SU-DHL-6 (cell line): ENCODE measurements around the gene PPIL6.

ENCODE experiments used
- H2AFZ ChIP-seq: fragments of 200-600 bp; sonication (generic); 2 replicates; pipeline ENCODE4 v1.6.1; 2014; ENCODE audit warnings: low read depth, mild to moderate bottlenecking, moderate library complexity, mixed read lengths, antibody characterized with exemption, low read length; ENCODE audit not compliant: severe bottlenecking
- H3F3A ChIP-seq: fragments of 200-600 bp; shearing (Covaris generic); 2 replicates; pipeline ENCODE4 v1.6.0; 2016; ENCODE audit warnings: antibody characterized with exemption, mild to moderate bottlenecking; ENCODE audit not compliant: insufficient read depth
- H3K27ac ChIP-seq: fragments of 200-600 bp; sonication (generic); 2 replicates; pipeline ENCODE4 v1.5.1; 2016; ENCODE audit warnings: low read depth, mild to moderate bottlenecking, low read length, moderate library complexity, mixed read lengths
- H3K27me3 ChIP-seq: fragments of 200-600 bp; sonication (generic), shearing (Covaris generic); 2 replicates; pipeline ENCODE4 v1.6.0; 2014; ENCODE audit warnings: mild to moderate bottlenecking, low read length
- H3K36me3 ChIP-seq: fragments of 200-600 bp; sonication (generic); 2 replicates; pipeline ENCODE4 v1.6.1; 2014; ENCODE audit warnings: mild to moderate bottlenecking, low read length, mixed read lengths
- H3K4me2 ChIP-seq: fragments of 300-600, 200-600 bp; shearing (Covaris generic), sonication (generic); 2 replicates; pipeline ENCODE4 v1.6.0; 2014; ENCODE audit warnings: low read length, low read depth, mild to moderate bottlenecking; ENCODE audit not compliant: poor library complexity, severe bottlenecking
- H3K4me3 ChIP-seq: fragments of 200-600 bp; sonication (generic); 2 replicates; pipeline ENCODE4 v1.5.1; 2014; ENCODE audit warnings: antibody characterized with exemption, low read length, mild to moderate bottlenecking, mixed read lengths; ENCODE audit not compliant: insufficient read depth, poor library complexity, severe bottlenecking
- H3K79me2 ChIP-seq: fragments of 200-600 bp; sonication (generic); 2 replicates; pipeline ENCODE4 v1.6.1; 2014; ENCODE audit warnings: mild to moderate bottlenecking, low read length, moderate library complexity; ENCODE audit not compliant: insufficient read depth
- H3K9ac ChIP-seq: fragments of 200-600 bp; sonication (generic); 2 replicates; pipeline ENCODE4 v1.7.0; 2014; ENCODE audit warnings: mild to moderate bottlenecking, low read length
- H3K9me2 ChIP-seq: fragments of 200-600 bp; sonication (generic); replicated peaks from 2 replicates; pipeline ENCODE4 v1.6.1; 2014; ENCODE audit warnings: low read length; ENCODE audit not compliant: insufficient read depth
- H3K9me3 ChIP-seq: fragments of 200-600 bp; sonication (generic); 2 replicates; pipeline ENCODE4 v1.6.1; 2014; ENCODE audit warnings: low read length, mixed read lengths; ENCODE audit not compliant: insufficient read depth
- H4K20me1 ChIP-seq: fragments of 200-600 bp; sonication (generic); 2 replicates; pipeline ENCODE4 v1.6.1; 2014; ENCODE audit warnings: low read depth, mild to moderate bottlenecking, antibody characterized with exemption, low read length, moderate library complexity, mixed read lengths
- CTCF ChIP-seq: fragments of 200-600 bp; sonication (generic); IDR thresholded peaks from one replicate; pipeline ENCODE4 v1.5.1; 2017; ENCODE audit warnings: antibody characterized with exemption, mild to moderate bottlenecking, low read length, moderate library complexity; ENCODE audit not compliant: insufficient read depth, poor library complexity, severe bottlenecking
- EZH2phosphoT487 ChIP-seq: fragments of 200-600 bp; sonication (generic), shearing (Covaris generic); conservative IDR thresholded peaks from 2 replicates; pipeline ENCODE4 v1.6.1; 2018; ENCODE audit warnings: mild to moderate bottlenecking, antibody characterized with exemption, low read length, moderate library complexity, mixed read lengths

Gene PPIL6

DNA sequence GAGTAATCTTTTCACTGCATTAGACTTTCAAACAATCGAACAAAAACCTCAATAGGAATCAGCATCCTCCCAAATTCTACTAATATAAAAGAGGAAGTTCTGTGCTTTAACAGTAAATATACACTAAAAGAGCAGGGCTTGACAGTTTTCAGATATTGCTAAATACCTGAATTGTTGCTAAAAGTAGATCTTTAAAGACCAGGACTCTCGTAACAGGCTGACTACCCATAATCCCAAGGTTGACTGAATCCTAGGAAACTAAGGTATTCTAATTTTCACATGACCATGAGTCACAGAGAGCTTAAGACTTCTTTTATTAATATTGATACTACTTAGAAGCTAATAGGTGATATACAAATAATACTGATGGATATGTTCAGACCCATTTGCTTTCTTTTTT lies 68.3 kb downstream of the PPIL6 start:
- Histone ChIP-seq H3K9me3 (no peaks in the 10 kb centered on the region), H3K9me2 (no peaks in the 10 kb centered on the region), H3K79me2 (peaks cover 27% of the 10 kb centered on the region), H3K9ac (no peak overlapping the region), H3K4me3 (no peak overlapping the region), H3F3A (peaks cover 2% of the 10 kb centered on the region; the same call in 1 of the 2 replicates), H3K4me2 (no peak overlapping the region), H3K27ac (no peak overlapping the region), H4K20me1 (peaks cover 6% of the 10 kb centered on the region; the same call in 1 of the 2 replicates), H3K27me3 (no peaks in the 10 kb centered on the region), H2AFZ (no peak overlapping the region), H3K36me3 (peaks cover 83% of the 10 kb centered on the region)
- no peak for TF ChIP-seq EZH2phosphoT487
- TF ChIP-seq CTCF, result no peak

DNA sequence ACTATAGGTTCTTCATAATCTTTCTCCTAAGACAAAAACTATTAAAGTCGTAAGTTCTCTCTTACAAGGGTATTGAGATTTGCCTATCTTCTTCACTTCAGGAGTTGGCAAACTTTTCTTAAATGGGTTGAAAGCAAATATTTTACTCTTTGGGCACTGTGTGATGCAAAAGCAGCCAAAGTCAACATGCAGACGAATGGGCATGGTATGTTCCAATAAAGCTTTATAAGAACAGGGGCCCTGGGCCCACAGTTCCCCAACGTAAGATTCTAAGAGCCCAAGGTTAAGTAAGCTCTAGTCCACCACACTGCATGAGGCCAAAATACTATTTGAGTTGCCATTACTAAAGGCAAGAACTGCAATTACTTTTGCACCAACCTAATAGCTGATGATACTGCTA lies 69.6 kb downstream of the PPIL6 start:
- Histone ChIP-seq H2AFZ (no peak overlapping the region), H3K79me2 (peaks cover 20% of the 10 kb centered on the region)

DNA sequence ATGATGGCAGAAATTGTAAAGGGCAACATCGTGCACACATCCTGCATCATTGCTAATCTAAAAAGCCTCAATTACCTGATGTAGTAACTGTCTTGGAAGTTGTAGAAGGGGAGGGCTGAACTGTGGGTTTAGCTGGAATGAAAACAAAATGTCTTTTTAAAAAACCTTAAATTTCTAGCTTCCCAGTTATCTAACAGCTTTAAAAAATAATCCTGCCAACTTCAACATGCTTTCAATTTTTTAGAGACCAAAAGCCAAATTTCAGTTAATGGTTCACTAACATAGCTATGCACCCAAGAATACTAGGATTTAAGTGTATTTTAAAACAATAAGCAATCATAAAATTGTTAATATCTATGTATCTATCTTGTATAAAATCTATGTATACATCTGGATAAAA lies 70.1 kb downstream of the PPIL6 start:
- Histone ChIP-seq H4K20me1 (no peaks in the 10 kb centered on the region), H3K27ac (no peak overlapping the region), H3K4me3 (no peak overlapping the region), H3K36me3 (peaks cover 80% of the 10 kb centered on the region), H3K9me2 (no peaks in the 10 kb centered on the region), H3K4me2 (no peak overlapping the region), H3K9ac (no peak overlapping the region), H3K27me3 (no peaks in the 10 kb centered on the region), H3K9me3 (no peaks in the 10 kb centered on the region), H3K79me2 (peaks cover 18% of the 10 kb centered on the region; the same call in 1 of the 2 replicates), H2AFZ (no peak overlapping the region), H3F3A (peaks cover 2% of the 10 kb centered on the region; the same call in 1 of the 2 replicates)
- TF ChIP-seq CTCF, result no peak
- TF ChIP-seq EZH2phosphoT487, result no peak

More for the DNA sequence above, 69.6 kb downstream of the PPIL6 start:
- H3K36me3 ChIP-seq, result peaks cover 83% of the 10 kb centered on the region
- H3K9me2 ChIP-seq, result no peaks in the 10 kb centered on the region
- H3K9ac ChIP-seq, result no peak overlapping the region
- H3K4me2 ChIP-seq, result no peak overlapping the region
- H3K27me3 ChIP-seq, result no peaks in the 10 kb centered on the region
- peaks cover 2% of the 10 kb centered on the region; the same call in 1 of the 2 replicates for H3F3A ChIP-seq
- no peaks in the 10 kb centered on the region for H4K20me1 ChIP-seq
- TF ChIP-seq EZH2phosphoT487 (no peak), CTCF (no peak)
- no peak overlapping the region for H3K27ac ChIP-seq
- no peak overlapping the region for H3K4me3 ChIP-seq
- no peaks in the 10 kb centered on the region for H3K9me3 ChIP-seq
